T-helper 2 cell (primary cell): ENCODE results near the gene MED31.
"Not testable (repeated sequence)": the region's sequence is repeated elsewhere in the genome, so short reads cannot be mapped to it uniquely, and the experiment has no call there.

Experiments used
- DNase-seq, 5 experiments: peaks; one replicate each; pipeline versions ENCODE4 v3.0.0 to v3.0.0-alpha.2; 2012 to 2022
- total RNA-seq, 2 donors: gene quantifications; one replicate each; lab custom pipeline; 2026; lab: John Stamatoyannopoulos, UW

Gene MED31
- 15.3 to 21.3 reads per million in 2 donors for total RNA-seq

DNA sequence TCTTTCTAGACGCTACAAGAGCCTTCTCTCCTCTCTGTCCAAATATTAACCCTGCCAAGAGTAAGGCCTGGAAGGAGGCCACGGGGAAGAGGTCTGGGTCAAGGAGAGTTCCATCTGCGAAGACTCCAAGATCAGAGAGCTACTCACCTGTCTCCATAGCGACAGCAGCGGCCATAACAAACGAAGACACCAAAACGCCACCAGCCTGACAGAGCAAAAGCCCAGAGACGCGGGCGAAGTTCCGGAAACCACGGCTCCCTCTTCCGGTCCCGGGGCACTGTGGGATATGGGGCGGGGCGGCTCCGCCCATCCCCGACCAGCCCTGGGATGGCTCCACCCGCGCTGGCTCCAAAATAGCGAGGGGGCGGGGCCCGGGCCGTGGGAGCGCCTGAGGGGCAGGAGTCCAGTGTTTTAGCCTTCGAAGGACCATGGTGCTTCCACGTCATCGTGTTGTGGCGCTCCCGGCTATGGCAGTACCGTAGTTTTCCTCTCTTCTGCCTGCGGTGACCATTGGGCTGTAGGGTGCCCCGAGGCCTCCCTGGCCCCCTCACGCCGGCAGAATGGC lies at the start of gene MED31, which contains the start of gene C17orf100:
TSS of gene MED31 (minus strand) at position 252 of the 565 bp plus-strand sequence. CDS start at position 175, 77 bp downstream.
TSS of gene C17orf100 (plus strand) at position 409 of the 565 bp plus-strand sequence. CDS start at position 561, 152 bp downstream.
- DNase-seq = peak; percentile 88 to 96 (median 91)

DNA sequence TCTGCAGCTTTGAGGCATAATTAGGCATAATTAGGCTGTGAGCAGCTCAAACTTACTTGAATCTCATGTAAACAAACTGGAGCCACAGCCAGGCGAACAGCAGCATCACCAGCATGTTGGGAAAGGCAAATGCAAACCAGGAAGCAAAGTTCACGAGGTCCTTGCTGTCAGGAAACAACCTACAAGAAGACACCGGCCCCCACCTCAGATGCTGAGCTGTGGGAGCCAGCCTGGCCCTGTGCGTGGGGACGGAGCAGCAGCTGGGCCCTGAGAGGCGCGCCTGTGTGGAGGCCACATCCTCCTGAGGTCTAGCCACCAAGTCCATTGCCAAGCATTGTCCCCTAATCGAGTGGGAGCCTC lies 49.5 kb upstream of the MED31 start:
- DNase-seq = no peak

GRCh38 chr17:6699997-6700947 lies 48.9 kb upstream of the MED31 start:
- DNase-seq = no peak

GRCh38 chr17:6698004-6698403 lies 46.6 kb upstream of the MED31 start:
- no peak for DNase-seq

- DNase-seq = no peak
These were observed 45.5 kb upstream of the MED31 start for GRCh38 chr17:6696906-6697305.

GRCh38 chr17:6695565-6695964 lies 44.2 kb upstream of the MED31 start:
- DNase-seq = no peak

GRCh38 chr17:6695051-6695450 lies 43.6 kb upstream of the MED31 start:
- DNase-seq = no peak

DNA sequence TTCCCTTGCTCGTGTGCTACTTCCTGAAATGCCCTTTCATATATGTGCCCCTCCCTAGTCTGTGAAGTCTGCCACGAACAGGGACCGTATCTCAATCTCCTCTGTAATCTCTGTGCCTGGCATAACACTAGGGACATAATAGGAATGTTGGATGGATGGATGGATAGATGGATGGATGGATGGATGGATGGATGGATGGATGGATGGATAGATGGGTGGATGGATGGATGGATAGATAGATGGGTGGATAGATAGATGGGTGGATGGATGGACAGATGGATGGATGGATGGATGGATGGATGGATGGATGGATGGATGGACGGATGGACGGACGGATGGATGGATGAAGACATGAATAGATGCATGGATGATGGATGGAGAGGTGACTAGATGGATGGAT lies 40.6 kb upstream of the MED31 start:
- not testable (repeated sequence) for DNase-seq

DNA sequence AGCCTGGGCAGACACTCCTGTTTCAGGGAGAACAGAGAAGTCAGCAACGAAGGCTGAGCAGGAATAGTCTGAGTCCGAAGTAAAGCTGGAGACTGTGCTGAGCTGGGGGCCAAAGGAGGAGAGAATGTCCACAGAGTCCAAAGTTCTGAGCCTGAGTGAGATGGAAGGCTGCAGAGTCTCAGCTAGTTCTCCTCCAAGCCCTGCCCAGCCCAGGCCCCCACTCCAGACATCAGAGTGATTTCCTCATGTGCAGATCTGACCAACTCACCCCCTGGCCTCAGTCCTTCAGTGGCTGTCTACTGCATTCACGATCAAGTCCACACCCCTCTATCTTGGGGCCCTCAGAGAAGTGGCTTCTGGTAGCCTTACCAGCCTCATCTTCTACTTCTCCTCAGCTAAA lies 40.1 kb upstream of the MED31 start:
- no peak for DNase-seq

GRCh38 chr17:6690641-6691040 lies 39.2 kb upstream of the MED31 start:
- DNase-seq = no peak

GRCh38 chr17:6688944-6689343 lies 37.5 kb upstream of the MED31 start:
- no peak for DNase-seq

- DNase-seq = no peak
These were observed 34.6 kb upstream of the MED31 start for GRCh38 chr17:6686026-6686425.

- no peak for DNase-seq
These were observed 33.7 kb upstream of the MED31 start for GRCh38 chr17:6684881-6685767.

GRCh38 chr17:6684460-6684783 lies 33.0 kb upstream of the MED31 start:
- DNase-seq = no peak

- DNase-seq = no peak
These were observed 32.5 kb upstream of the MED31 start for GRCh38 chr17:6683730-6684459.

- no peak for DNase-seq
These were observed 31.8 kb upstream of the MED31 start for GRCh38 chr17:6683081-6683684.

GRCh38 chr17:6682339-6682738 lies 30.9 kb upstream of the MED31 start:
- no peak for DNase-seq

- no peak for DNase-seq
These were observed 30.3 kb upstream of the MED31 start for GRCh38 chr17:6681671-6682070.

GRCh38 chr17:6681176-6681575 lies 29.8 kb upstream of the MED31 start:
- DNase-seq = no peak

GRCh38 chr17:6679241-6679640 lies 27.8 kb upstream of the MED31 start:
- DNase-seq = no peak

DNA sequence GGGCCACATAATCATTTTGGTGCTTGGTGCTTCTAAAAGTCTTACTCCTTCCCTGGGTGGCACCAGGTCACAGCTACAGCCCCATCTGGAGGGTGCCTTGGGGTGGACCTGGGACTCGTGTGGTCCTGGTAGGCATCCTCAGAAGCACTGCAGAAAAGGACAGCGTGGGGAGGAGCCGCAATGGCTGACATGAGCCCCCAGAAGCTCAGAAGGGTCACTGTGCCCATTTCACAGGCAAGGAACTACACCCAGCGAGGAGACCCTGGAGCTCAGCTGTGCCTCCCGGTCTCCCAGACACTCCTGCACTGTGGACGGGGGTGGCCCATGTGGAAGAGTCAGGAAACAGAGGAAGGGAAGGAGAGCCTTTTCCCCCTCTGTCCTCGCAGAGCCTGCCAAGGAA lies 26.5 kb upstream of the MED31 start:
- no peak for DNase-seq
